Neural crest cell (in vitro differentiated cells): Measurements from ENCODE around the gene AKR1B1. TPM values are rescaled to one million over a fixed set of nuclear protein-coding genes. Genes with fewer than 3 reads are reported as not detected.

Source experiments
- DNase-seq: peaks from one replicate; pipeline ENCODE4 v3.0.0; 2021; ENCODE audit warnings: low read depth, mixed read lengths, low spot score
- H3K27ac Mint-ChIP-seq: one replicate; pipeline ENCODE4 v1.8.0; 2021; ENCODE audit warnings: mild to moderate bottlenecking, mixed read lengths; ENCODE audit not compliant: unreplicated experiment
- H3K27me3 Mint-ChIP-seq: 2 replicates; pipeline ENCODE4 v1.8.0; 2021; ENCODE audit warnings: low read depth, mild to moderate bottlenecking, mixed read lengths
- H3K36me3 Mint-ChIP-seq: 2 replicates; pipeline ENCODE4 v1.8.0; 2021; ENCODE audit warnings: low read depth, mild to moderate bottlenecking, mixed read lengths
- H3K4me1 Mint-ChIP-seq: 2 replicates; pipeline ENCODE4 v1.8.0; 2021; ENCODE audit warnings: mixed read lengths
- H3K4me3 Mint-ChIP-seq: one replicate; pipeline ENCODE4 v1.8.0; 2021; ENCODE audit warnings: mild to moderate bottlenecking, mixed read lengths
- H3K9me3 Mint-ChIP-seq: 2 replicates; pipeline ENCODE4 v1.8.0; 2021; ENCODE audit warnings: mixed read lengths
- CTCF ChIP-seq: fragments of 200-600 bp; sonication (generic); conservative IDR thresholded peaks from 2 replicates; pipeline ENCODE4 v1.5.0; 2021; ENCODE audit warnings: antibody characterized with exemption, mild to moderate bottlenecking
- total RNA-seq: library from RNA; stranded (reverse); gene quantifications from 2 replicates; pipeline ENCODE4 v1.2.1, GENCODE V29; 2021

The AKR1B1 gene
- total RNA-seq, 1 donor from 2014 or later: 204 TPM

GRCh38 chr7:134482858-134483257 lies 24.0 kb upstream of the AKR1B1 start:
- Mint-ChIP-seq H3K9me3 (peaks cover 6% of the 10 kb centered on the region), H3K36me3 (no peaks in the 10 kb centered on the region), H3K4me1 (peaks cover 21% of the 10 kb centered on the region), H3K27me3 (no peaks in the 10 kb centered on the region), H3K4me3 (no peak overlapping the region), H3K27ac (no peak overlapping the region)
- no peak for DNase-seq
- TF ChIP-seq CTCF: no peak

- H3K27me3 Mint-ChIP-seq: no peaks in the 10 kb centered on the region
- H3K4me1 Mint-ChIP-seq: peaks cover 23% of the 10 kb centered on the region
- peaks cover 6% of the 10 kb centered on the region for H3K9me3 Mint-ChIP-seq
- no peak overlapping the region for H3K27ac Mint-ChIP-seq
- no peak overlapping the region for H3K4me3 Mint-ChIP-seq
- DNase-seq: no peak
- TF ChIP-seq CTCF: no peak
- no peaks in the 10 kb centered on the region for H3K36me3 Mint-ChIP-seq
Measured at GRCh38 chr7:134481167-134481566, 22.3 kb upstream of the AKR1B1 start.

GRCh38 chr7:134480730-134481129 lies 21.8 kb upstream of the AKR1B1 start:
- H3K9me3 Mint-ChIP-seq: peaks cover 6% of the 10 kb centered on the region
- H3K4me1 Mint-ChIP-seq: peaks cover 23% of the 10 kb centered on the region
- DNase-seq: no peak
- no peak overlapping the region for H3K4me3 Mint-ChIP-seq
- H3K27me3 Mint-ChIP-seq: no peaks in the 10 kb centered on the region
- no peak for TF ChIP-seq CTCF
- H3K27ac Mint-ChIP-seq: no peak overlapping the region
- no peaks in the 10 kb centered on the region for H3K36me3 Mint-ChIP-seq

GRCh38 chr7:134480202-134480601 lies 21.3 kb upstream of the AKR1B1 start:
- Mint-ChIP-seq H3K4me3 (no peak overlapping the region), H3K27me3 (no peaks in the 10 kb centered on the region), H3K27ac (peak overlapping the region; percentile 62), H3K36me3 (no peaks in the 10 kb centered on the region), H3K4me1 (peaks cover 23% of the 10 kb centered on the region), H3K9me3 (peaks cover 6% of the 10 kb centered on the region)
- no peak for DNase-seq
- no peak for TF ChIP-seq CTCF

- Mint-ChIP-seq H3K4me1 (peaks cover 25% of the 10 kb centered on the region), H3K9me3 (peaks cover 4% of the 10 kb centered on the region), H3K27ac (no peak overlapping the region), H3K4me3 (no peak overlapping the region), H3K27me3 (no peaks in the 10 kb centered on the region), H3K36me3 (no peaks in the 10 kb centered on the region)
- no peak for DNase-seq
- TF ChIP-seq CTCF: no peak
Measured at GRCh38 chr7:134478707-134479106, 19.8 kb upstream of the AKR1B1 start.

GRCh38 chr7:134477954-134478353 lies 19.1 kb upstream of the AKR1B1 start:
- Mint-ChIP-seq H3K36me3 (no peaks in the 10 kb centered on the region), H3K9me3 (peaks cover 4% of the 10 kb centered on the region), H3K4me1 (peaks cover 26% of the 10 kb centered on the region), H3K27me3 (no peaks in the 10 kb centered on the region), H3K27ac (no peak overlapping the region), H3K4me3 (no peak overlapping the region)
- DNase-seq: no peak
- TF ChIP-seq CTCF: no peak
